SU-DHL-6 (cell line): ENCODE data around the gene LRIG1.

Experiments used
- H2AFZ ChIP-seq: fragments of 200-600 bp; sonication (generic); 2 replicates; pipeline ENCODE4 v1.6.1; 2014; ENCODE audit warnings: low read depth, mild to moderate bottlenecking, moderate library complexity, mixed read lengths, antibody characterized with exemption, low read length; ENCODE audit not compliant: severe bottlenecking
- H3F3A ChIP-seq: fragments of 200-600 bp; shearing (Covaris generic); 2 replicates; pipeline ENCODE4 v1.6.0; 2016; ENCODE audit warnings: antibody characterized with exemption, mild to moderate bottlenecking; ENCODE audit not compliant: insufficient read depth
- H3K27ac ChIP-seq: fragments of 200-600 bp; sonication (generic); 2 replicates; pipeline ENCODE4 v1.5.1; 2016; ENCODE audit warnings: low read depth, mild to moderate bottlenecking, low read length, moderate library complexity, mixed read lengths
- H3K27me3 ChIP-seq: fragments of 200-600 bp; sonication (generic), shearing (Covaris generic); 2 replicates; pipeline ENCODE4 v1.6.0; 2014; ENCODE audit warnings: mild to moderate bottlenecking, low read length
- H3K36me3 ChIP-seq: fragments of 200-600 bp; sonication (generic); 2 replicates; pipeline ENCODE4 v1.6.1; 2014; ENCODE audit warnings: mild to moderate bottlenecking, low read length, mixed read lengths
- H3K4me2 ChIP-seq: fragments of 300-600, 200-600 bp; shearing (Covaris generic), sonication (generic); 2 replicates; pipeline ENCODE4 v1.6.0; 2014; ENCODE audit warnings: low read length, low read depth, mild to moderate bottlenecking; ENCODE audit not compliant: poor library complexity, severe bottlenecking
- H3K4me3 ChIP-seq: fragments of 200-600 bp; sonication (generic); 2 replicates; pipeline ENCODE4 v1.5.1; 2014; ENCODE audit warnings: antibody characterized with exemption, low read length, mild to moderate bottlenecking, mixed read lengths; ENCODE audit not compliant: insufficient read depth, poor library complexity, severe bottlenecking
- H3K79me2 ChIP-seq: fragments of 200-600 bp; sonication (generic); 2 replicates; pipeline ENCODE4 v1.6.1; 2014; ENCODE audit warnings: mild to moderate bottlenecking, low read length, moderate library complexity; ENCODE audit not compliant: insufficient read depth
- H3K9ac ChIP-seq: fragments of 200-600 bp; sonication (generic); 2 replicates; pipeline ENCODE4 v1.7.0; 2014; ENCODE audit warnings: mild to moderate bottlenecking, low read length
- H3K9me2 ChIP-seq: fragments of 200-600 bp; sonication (generic); replicated peaks from 2 replicates; pipeline ENCODE4 v1.6.1; 2014; ENCODE audit warnings: low read length; ENCODE audit not compliant: insufficient read depth
- H3K9me3 ChIP-seq: fragments of 200-600 bp; sonication (generic); 2 replicates; pipeline ENCODE4 v1.6.1; 2014; ENCODE audit warnings: low read length, mixed read lengths; ENCODE audit not compliant: insufficient read depth
- H4K20me1 ChIP-seq: fragments of 200-600 bp; sonication (generic); 2 replicates; pipeline ENCODE4 v1.6.1; 2014; ENCODE audit warnings: low read depth, mild to moderate bottlenecking, antibody characterized with exemption, low read length, moderate library complexity, mixed read lengths
- EZH2phosphoT487 ChIP-seq: fragments of 200-600 bp; sonication (generic), shearing (Covaris generic); conservative IDR thresholded peaks from 2 replicates; pipeline ENCODE4 v1.6.1; 2018; ENCODE audit warnings: mild to moderate bottlenecking, antibody characterized with exemption, low read length, moderate library complexity, mixed read lengths
- TF ChIP-seq, protein P1 (sequence below): fragments of 200-600 bp; sonication (generic); IDR thresholded peaks from one replicate; pipeline ENCODE4 v1.5.1; 2017; ENCODE audit warnings: antibody characterized with exemption, mild to moderate bottlenecking, low read length, moderate library complexity; ENCODE audit not compliant: insufficient read depth, poor library complexity, severe bottlenecking

Gene LRIG1

GRCh38 chr3:66486646-66487045 lies 14.2 kb downstream of the LRIG1 start:
- no peaks in the 10 kb centered on the region for H4K20me1 ChIP-seq
- H3K4me2 ChIP-seq = no peak overlapping the region
- H3K9me2 ChIP-seq = no peaks in the 10 kb centered on the region
- no peak overlapping the region for H3K9ac ChIP-seq
- H3K27me3 ChIP-seq = no peaks in the 10 kb centered on the region
- TF ChIP-seq, protein P1, sequence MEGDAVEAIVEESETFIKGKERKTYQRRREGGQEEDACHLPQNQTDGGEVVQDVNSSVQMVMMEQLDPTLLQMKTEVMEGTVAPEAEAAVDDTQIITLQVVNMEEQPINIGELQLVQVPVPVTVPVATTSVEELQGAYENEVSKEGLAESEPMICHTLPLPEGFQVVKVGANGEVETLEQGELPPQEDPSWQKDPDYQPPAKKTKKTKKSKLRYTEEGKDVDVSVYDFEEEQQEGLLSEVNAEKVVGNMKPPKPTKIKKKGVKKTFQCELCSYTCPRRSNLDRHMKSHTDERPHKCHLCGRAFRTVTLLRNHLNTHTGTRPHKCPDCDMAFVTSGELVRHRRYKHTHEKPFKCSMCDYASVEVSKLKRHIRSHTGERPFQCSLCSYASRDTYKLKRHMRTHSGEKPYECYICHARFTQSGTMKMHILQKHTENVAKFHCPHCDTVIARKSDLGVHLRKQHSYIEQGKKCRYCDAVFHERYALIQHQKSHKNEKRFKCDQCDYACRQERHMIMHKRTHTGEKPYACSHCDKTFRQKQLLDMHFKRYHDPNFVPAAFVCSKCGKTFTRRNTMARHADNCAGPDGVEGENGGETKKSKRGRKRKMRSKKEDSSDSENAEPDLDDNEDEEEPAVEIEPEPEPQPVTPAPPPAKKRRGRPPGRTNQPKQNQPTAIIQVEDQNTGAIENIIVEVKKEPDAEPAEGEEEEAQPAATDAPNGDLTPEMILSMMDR = no peak
- TF ChIP-seq EZH2phosphoT487 = no peak
- no peaks in the 10 kb centered on the region for H3K36me3 ChIP-seq
- H3K27ac ChIP-seq = no peak overlapping the region
- no peaks in the 10 kb centered on the region for H3K9me3 ChIP-seq
- H3K4me3 ChIP-seq = no peak overlapping the region
- H2AFZ ChIP-seq = no peak overlapping the region
- no peaks in the 10 kb centered on the region for H3K79me2 ChIP-seq
- H3F3A ChIP-seq = no peaks in the 10 kb centered on the region

DNA sequence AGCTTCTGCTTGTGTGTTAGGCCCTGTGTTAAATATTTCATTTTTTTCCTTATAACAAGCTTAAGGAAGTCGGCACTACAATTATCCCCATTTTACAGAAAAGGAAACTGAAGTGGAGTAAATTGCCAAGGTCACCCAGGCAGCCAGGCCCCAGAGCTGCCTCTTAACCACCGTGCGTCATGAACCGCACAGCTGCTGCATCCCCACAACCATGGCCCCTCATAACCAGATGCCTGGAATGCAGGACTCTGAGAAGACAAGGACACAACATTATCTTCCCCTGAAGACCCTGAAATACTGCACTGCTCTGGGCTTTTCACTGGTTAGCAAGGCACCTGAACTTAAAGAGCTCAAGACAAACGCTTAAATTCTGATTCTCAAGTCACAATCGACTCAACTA lies 14.6 kb downstream of the LRIG1 start:
- Histone ChIP-seq H3F3A (no peaks in the 10 kb centered on the region), H3K79me2 (no peaks in the 10 kb centered on the region), H3K36me3 (no peaks in the 10 kb centered on the region), H2AFZ (no peak overlapping the region), H3K4me3 (no peak overlapping the region), H3K9me3 (no peaks in the 10 kb centered on the region), H3K9me2 (no peaks in the 10 kb centered on the region), H3K27ac (no peak overlapping the region), H3K9ac (no peak overlapping the region), H3K4me2 (no peak overlapping the region), H4K20me1 (no peaks in the 10 kb centered on the region), H3K27me3 (no peaks in the 10 kb centered on the region)
- TF ChIP-seq EZH2phosphoT487 = no peak
- TF ChIP-seq, protein P1 = no peak

- no peak overlapping the region for H3K9ac ChIP-seq
- no peak overlapping the region for H3K27ac ChIP-seq
- no peaks in the 10 kb centered on the region for H3K79me2 ChIP-seq
Measured at GRCh38 chr3:66485291-66485968, 15.4 kb downstream of the LRIG1 start.

More at GRCh38 chr3:66485291-66485968, 15.4 kb downstream of the LRIG1 start:
- no peak overlapping the region for H3K4me2 ChIP-seq
- H3K36me3 ChIP-seq = no peaks in the 10 kb centered on the region
- H3K4me3 ChIP-seq = no peak overlapping the region
- TF ChIP-seq, protein P1 = no peak
- no peak for TF ChIP-seq EZH2phosphoT487
- H3K9me3 ChIP-seq = no peaks in the 10 kb centered on the region
- H3K27me3 ChIP-seq = no peaks in the 10 kb centered on the region
- H2AFZ ChIP-seq = no peak overlapping the region
- H3K9me2 ChIP-seq = no peaks in the 10 kb centered on the region
- H4K20me1 ChIP-seq = no peaks in the 10 kb centered on the region
- H3F3A ChIP-seq = no peaks in the 10 kb centered on the region
